GM19395 (cell line): ENCODE data around the gene TGM2.

ENCODE experiments used
- ATAC-seq: cut with Tn5 transposase; IDR thresholded peaks from one replicate; pipeline ENCODE4 v1.9.1; 2021; ENCODE audit warnings: mild to moderate bottlenecking, moderate library complexity; ENCODE audit not compliant: unreplicated experiment

Gene TGM2

DNA sequence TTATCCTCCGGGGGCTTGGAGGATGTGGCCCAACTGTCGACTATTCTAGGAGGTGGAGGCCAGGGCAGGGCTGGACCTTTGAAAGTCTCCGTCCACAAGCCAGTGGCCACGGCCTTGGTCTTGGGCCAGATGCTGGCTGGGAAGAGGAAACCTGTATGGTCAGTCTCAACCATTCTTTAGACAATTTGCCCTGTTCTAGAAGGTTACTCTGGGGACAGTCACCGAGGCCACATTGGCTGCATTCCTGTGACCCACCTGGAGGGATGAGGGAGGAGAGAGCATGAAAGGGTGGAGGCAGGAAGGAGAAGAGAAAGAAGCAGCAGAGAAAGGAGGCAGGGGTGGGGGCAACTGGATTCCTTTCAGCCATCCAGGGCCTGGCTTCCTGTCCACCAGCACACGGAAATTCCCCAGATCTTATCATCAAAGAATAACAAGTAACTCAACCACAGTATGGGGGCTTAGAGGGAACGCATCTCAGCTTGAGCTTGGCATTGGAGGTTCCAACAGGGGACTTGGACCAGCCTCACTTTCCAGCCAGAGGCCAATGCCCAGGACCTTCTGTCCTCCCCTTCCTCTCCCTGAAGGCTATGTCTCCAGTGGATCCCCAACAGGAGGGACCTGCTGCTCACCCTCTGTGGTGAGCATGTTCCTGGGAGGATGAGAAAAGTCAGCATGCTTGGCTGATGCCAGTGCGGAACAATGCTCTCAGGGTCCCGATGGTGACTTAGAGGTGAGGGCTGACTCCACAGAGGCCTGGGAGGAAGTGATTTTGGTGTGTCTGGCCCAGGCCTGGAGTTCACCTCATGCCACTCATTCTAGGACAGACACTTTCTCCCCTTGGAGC is 30.4 kb downstream of the TGM2 start:
- ATAC-seq = no peak

DNA sequence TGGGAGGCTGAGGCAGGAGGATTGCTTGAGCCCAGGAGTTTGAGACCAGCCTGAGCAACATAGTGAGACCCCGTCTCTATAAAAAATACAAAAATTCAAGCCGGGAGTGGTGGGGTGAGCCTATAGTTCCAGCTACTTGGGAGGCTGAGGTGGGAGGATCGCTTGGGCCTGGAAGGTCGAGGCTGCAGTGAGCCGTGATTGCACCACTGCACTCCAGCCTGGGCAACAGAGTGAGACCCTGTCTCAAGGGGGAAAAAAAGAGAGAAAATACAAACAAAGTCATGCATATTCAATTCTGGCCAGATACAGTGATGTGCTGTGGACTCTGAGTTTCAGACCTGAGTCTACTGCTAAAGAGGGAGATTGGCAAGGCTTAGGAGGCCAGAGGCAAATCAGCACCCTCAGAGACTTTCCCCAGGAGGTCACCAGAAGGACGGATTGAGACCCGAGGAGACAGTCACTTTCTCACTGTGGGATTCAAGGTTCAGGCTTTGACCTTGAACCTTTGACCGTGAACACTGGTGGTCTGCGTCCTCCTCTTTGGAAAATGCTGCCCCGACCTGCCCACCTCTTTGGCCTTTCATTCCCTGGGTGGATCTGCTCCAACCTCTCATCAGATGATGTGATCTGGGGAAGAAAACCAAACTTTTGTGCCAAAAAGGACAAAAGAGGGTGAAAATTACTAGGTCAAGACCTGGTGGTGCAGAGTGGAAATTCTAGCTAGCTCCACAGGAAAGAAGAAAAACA is 31.2 kb downstream of the TGM2 start:
- no peak for ATAC-seq

DNA sequence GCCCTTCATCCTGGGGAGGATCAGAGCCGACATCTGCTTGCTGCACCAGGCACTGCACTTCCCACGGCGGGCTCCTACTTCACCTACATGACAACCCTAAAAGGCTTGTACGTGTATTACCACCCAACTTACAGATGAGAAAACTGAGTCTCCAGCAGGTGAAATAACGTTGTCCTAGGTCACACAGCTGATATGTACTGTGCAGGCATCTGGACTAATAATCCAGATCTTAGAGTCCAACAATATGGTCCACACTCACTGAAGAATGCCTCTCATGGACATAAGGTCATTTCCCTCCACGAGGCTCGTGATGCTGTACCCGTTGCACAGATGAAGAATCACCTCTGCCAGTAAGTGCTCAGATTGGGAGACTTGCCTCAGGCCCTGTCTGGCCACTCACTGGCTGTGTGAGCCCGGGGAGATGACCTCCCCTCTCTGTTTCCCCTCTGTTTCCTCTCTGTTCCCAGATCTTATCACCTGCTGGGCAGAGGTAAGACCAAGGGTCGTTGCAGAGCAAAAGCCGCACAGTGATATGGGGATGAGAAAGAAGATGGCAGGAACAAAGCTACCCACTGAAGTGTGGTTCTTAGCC is 32.1 kb downstream of the TGM2 start:
- ATAC-seq = no peak

DNA sequence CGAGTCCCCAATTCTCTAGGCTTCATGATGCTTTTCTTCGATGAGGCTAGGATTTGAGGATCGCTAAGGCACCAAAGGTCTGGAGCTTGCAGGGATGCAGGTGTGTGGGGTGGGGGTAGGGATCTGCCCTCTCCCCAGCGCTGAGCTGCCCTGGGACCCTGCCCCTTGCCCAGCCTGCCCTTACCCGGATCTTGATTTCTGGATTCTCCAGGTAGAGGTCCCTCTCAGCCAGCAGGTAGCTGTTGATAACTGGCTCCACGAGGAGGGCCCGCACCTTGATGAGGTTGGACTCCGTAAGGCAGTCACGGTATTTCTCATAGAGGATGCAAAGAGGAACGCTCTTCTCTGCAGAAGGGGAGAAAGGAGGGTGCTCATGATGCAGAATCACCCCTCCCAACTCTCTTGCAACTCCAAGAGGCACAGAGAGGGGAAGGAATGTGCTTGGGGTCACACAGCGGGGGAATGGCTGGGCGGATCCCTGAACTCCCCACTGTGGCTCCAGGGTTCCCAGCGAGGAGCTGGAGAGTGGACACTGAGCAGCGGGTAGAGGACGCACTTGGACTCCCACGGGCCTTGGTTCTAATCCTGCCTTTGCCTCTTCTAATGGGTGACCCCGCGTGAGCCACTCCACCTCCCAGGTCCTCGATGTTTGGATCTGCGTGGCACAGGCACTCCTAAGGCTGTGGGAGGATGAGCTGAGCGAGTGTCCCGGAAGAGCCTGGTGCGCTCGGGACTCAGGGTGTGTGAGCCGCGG is 32.7 kb downstream of the TGM2 start:
- ATAC-seq = no peak

DNA sequence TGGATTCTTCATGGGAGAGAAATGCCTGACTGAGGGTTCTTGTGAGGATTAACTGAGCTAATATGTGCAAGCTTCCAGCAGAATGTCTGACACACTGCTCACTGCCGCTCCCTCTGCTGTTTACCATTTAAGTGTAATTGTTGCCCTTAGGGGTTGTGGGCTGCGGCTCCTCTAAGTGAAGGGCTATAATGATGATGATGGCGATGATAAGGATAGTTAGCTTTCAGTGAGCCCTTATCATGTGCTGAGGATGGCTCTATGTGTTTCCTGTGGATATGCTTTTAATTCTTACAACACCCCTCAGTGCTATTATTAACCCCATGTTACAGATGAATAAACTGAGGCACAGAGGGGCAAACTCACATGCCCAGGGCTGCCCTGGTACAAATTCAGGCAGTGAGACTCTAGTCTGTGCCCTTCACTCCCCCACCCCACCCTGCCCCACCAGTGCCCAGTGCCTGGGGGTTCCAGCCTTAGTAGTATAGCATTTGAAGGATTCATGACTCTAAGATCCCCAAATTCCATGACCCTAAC is 33.4 kb downstream of the TGM2 start:
- ATAC-seq = no peak

DNA sequence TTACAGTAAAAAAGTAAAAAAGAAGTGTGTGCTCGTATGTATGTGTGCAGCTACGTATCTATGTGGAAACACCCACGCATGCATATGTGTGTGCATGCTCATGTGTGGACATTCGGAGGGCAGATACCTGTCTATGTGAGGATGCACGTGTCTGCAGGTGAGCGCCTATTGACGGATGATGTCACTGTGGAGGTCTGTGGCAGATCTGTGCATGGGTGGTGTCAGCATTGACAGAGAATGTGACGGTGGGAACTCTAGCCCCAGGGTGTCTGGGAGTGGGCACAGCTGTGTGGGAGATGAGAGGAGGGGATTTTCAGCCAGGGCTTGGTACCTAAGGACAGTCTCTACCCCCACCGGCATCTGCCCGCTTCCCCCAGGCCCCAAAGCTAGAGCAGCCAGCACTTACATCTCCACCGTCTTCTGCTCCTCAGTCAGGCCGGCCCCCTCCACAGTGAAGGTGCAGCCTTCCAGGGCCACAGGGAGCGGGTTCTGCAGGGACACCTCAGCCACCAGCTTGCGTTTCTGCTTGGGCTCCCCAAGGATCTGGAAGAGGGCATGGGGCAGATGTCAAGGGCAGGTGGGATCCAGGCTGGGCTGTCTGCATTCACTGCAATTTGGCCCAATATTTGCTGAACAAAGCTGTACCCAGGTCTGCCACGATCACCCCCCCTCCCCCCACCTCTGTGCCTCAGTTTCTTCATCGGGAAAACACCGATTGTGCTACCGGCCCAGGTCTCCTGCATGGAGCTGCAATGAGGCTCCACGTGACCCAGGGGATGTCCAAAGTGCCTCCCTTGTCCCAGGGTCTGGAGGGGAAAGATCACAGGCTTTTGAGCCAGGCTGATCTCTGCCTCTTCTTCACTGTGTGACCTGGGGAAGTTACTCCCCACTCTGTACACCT is 34.1 kb downstream of the TGM2 start:
- no peak for ATAC-seq

DNA sequence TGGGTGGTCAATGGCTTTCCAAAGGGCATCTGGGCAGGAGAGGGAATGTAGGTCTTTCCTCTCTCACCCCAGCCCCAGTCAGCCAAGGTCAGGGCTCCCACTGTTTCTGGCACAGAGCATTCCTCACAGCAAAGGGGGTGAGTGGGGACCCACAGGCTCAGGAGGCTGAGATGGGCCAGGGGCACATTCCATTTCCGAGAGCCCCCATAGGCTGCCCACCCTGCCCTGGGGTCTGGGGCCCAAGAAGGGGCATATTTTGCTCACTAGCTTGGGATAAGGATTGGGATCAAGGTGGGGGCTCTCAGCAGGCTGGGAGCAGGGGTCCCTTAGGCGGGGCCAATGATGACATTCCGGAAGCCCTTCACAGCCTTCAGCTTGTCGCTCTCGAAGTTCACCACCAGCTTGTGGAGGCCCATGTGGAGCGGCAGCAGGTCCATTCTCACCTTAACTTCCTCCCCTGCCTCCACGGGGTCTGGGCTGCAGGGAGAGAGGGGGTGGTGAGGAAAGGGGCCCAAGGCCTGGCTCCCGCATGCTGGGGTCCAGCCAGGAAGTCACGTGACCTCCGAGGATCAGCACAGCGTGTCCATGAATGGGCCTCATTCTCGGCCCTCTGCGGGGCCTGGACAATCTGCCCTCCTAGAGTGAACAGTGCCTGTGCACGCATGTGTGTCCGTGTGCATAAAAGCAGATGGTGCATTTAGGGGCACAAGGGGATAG is 35.0 kb downstream of the TGM2 start:
- ATAC-seq = no peak

DNA sequence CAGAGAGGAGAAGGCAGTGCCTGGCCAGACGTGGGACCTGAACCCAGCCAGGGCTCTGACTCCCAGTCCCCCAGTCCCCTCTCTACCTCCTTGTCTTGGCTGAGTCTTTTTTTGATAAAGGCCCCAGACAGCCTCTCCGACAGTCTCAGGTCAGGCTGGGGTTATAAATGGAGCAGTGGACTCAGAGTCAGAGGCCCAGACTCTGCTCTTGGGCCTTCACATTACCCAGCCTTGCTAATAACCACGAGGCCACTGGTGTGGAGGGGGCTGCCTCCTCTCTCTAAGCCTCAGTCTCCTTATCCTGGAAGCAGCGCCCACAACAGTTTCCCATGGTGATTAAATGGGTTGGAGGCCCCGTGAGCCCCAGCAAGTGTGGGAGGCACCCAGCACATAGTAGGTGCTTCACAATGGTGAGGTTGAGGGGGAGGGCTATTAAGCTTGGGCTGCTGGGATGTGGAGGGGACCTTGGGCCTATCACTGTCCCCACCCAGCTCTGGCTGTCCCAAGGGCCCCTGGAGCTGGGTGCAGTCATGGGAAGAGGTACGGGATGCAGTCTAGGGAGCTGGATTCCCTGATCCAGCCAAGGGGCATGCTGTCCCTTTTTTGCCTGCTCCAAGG is 35.7 kb downstream of the TGM2 start:
- ATAC-seq = no peak

DNA sequence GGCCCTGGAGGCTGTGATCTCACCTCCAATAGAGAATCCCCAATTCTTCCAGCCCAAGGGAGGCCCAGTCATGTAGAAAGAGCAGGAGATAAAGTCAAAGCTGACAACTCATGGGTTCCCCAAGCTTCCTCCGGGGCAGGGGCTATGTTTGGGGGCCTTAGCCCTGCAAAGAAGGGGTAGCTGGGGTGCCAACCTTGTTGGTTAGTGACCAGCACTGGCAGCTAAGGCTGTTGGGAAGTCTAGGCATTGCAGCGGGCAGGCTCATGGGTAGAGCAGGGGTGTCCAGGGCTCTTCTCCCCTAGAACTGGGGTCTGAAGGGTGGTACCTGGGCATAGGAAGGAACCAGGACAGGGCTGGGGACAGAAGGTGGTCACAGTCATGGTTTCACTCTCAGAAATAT is 36.4 kb downstream of the TGM2 start:
- ATAC-seq = no peak

DNA sequence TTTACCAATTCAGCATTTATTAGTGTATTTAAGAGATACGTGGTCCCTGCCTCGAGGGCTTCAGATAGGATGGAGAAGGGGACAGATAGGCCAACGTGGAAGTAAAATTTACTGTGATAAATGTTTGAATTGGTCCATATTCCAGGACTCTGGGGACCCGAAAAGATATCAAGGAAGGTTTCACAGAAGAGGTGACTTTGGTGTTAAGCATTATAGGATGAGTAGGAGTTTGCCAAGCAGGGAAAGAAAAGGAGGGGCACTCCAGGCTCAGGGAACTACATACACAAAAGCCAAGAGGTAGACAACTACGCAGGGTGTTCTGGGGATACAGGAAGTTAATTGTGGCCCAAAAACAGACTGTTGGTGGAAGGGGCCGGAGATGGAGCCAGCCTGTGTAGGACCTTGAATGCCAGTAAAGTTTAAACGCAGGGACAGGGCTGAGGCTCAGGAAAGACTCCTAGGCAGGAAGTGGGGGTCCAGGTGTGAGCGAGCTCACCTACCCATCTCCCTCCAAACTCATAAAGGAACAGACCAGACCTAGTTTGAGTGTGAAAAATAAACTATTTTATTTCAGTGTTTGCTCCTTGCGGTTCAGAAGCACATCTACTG is 37.0 kb downstream of the TGM2 start:
- ATAC-seq = no peak

DNA sequence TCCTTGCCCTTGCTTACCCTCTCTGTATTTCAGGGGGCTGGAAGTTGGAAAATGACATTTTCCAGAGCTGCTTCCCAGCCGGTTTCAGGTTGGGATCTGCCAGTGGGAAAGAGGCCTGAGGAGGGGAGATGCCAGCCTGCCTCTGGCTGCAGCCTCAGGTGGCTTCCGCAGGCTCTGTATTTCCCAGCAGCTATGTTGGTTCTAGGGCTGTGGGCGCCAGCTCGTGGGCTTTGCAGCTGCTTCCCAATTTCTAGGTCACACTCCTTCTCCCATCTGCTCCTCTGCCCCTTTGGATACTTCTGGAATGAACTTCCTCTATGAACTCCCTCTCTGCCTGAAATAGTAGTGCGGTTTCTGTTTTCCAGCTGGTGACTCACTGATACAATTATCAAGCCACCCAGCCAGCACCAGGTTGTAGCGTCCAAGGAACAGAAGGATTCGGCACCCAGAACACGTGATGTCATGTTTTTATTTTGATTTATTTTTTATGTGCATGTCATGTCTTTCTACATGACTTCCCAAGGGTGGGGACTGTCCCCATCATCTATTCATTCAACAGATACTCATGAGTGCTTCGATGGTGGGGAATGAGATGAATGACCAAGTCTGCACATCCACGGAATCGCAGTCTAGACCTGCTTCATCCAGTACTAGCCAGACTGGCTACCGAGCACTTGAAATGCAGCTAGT is 38.0 kb downstream of the TGM2 start:
- no peak for ATAC-seq

DNA sequence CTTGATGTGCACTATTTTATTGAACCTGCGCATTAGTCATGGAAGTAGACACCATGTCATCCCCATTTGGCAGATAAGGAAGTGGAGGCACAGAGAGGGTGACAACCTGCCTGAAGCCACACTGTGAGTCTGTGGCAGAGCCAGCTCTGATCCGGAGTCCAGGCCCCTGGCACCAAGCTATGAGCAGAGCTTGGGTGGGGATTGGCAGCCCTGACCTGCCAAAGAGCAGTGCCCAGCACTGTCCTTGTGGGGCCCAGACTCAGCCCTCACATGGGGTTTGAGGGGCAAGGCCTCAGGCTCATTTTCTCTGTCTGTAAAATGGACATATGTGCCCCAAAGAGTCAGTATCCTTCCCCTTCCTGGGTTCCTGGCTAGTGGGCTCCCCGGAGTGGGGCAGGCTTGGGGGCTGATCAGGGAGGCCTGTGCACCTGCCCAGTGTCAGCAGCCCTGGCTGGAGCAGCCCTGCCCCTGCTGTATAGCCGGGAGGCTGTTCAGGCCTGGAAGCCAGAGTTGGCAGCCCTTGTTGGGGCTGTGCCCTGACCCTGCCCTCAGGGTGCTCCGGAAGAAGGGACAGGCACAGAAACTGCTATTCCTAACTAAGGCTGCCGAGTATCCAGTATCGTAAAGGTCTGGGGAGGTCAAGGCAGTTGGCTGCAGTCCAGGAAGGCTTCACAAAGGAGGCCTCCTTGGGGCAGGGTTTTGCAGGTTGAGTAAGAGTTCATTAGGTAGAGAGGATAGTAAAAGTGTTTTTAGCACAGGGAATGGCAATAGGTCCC is 38.7 kb downstream of the TGM2 start:
- ATAC-seq = no peak

DNA sequence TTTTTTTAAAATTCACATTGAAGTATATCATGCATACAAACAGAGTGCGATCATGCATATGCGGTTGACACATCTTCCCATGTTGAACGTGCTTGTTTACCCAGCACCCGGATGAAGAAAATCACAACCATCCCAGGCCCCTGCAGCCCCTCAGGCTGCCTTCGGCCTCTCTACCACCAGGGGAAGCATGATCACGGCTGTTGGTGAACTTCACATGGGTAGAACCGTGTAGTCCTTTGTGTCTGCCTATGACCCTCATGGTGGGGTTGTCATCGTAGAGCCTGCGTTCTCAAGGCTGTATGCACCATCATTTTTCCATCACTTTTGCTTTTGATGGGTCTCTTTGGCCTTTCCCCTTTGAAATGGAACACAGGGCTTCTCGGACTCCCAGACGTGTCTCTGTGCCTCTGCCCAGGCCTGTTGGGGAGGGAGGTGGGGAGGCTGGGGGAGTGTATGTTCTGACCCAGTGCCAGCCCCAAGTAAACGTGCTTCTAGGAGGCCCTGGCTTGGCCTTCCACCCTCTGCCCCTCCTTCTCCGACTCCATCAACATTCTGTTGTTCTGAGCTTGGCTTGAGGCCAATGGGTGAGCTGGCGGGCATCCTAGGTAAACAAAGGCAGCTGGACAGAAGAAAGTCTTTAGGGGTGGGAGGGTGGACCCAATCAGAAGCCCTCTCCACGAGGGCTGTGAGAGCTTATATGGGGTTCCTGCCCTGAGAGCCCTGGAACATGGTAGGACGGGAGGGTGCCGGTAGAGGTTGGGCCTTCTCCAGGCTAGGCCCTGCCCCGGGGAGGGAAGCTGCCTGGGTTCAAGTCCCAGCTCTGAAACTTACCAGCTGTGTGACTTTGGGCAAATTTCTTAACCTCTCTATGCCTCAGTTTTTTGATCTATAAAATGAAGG is 39.7 kb downstream of the TGM2 start:
- no peak for ATAC-seq

DNA sequence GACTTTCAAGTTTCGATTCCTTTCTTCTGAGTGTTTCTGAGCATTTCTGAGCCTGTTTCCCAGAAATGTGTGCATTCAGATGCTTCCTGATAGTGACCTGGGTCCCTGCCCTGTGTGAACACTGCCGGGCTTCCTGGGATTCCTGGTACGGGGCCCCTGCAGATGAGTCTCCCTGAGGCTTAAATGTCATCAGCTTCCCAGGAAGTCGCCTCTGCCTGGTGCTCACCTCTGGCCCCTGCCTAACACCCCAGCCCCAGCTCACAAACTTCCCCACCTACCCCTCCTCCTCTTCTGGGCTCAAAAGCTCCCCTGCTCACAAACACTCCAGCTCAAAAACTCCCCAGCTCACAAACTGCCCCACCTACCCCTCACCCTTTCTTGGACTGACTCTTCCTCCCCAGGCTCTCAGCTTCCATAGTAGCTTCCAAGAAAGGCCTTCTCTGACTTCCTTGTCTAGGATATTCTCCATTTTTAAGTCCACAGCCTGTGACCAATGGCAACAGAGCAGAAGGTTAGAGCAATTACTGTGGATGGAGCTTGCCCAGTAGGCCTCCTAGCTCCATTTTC is 42.0 kb downstream of the TGM2 start:
- no peak for ATAC-seq

DNA sequence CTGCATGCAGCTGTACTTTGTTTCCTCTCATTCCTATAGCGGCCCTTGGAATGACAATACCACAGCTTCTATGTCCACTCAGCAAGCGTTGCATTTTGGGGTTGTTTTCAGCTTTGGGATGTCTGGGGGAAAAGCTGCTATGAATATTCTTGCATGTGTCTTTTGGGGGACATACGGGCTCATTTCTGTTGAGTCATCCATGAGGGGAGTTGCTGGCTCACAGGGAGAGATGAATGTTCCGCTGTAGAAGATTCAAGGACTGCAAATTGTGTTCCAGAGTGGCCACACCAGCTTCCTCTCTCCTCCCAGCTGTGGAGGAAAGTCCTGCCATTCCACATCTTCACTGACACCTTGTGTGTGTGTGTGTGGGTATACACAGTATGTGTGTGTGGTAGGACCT is 43.3 kb downstream of the TGM2 start:
- ATAC-seq = no peak

DNA sequence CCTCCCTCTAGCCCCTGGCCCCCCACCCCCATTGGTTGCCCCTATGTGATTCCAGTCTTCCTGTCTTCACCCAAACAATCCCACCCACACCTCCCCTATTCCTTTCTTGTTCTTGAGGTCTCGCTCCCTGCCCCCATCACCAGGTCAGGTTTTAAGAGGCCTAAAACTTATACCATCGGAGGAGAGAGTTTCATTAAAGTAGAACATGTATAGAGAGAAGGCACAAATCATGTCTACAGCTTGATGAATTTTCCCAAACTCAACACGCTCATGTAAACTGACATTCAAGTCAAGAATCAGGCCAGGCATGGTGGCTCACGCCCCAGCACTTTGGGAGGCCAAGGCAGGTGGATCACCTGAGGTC is 44.5 kb downstream of the TGM2 start:
- no peak for ATAC-seq
